ENCODE measurements around the gene SRM. TPM values are rescaled to one million over a fixed set of nuclear protein-coding genes. Genes with fewer than 3 reads are reported as not detected.

The SRM gene
- total RNA-seq, 1 experiment from 2014 or later = 150 TPM

DNA sequence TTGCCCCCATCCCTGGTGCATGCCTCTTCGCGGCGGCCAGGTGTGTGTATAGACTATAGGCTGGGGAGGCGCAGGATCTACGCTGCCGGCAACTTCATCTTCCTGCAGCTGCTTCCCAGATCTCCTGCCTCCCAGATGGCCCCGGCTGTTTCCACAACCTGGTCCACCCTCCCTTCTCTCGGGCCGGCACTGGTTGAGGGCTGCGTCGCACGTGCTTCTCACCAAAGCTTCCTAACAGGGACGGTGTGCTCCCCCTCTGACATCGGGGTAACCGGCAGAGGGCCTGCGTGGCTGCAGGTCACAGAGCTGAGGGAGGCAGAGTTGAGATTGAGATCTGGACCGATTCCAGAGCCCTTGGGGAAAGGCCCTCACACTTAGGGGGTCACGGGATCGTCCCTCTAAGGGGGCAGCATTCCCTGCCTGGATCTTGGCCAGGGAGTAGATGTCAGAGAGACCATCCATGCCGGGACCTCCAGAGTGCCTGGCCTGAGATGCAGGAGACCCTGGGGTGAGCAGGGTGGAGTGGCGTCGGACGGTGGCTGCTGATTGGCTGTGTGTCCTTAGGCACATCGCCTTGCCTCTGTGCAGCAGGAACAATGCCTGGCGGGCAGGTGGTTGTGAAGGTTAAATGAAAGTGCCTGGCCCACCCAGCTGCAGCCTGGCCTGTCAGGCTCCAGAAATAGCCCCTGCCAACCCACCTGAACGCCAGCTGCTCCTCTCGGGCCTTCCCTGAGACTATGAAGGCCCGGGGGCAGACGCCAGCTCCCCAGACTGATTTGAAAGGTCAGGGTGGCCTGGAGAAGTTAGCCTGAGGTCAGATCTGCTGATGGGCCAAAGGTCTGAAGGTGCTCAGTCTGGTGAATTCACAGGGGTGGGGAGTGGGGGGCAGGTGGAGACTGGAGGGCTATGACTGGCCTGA, 6.7 kb downstream of the SRM start:
- Histone ChIP-seq H3K4me1 (ENCODE audit: control insufficient read depth in 1 of 2, insufficient read depth in 2 of 2, low read length in 2 of 2) (peaks cover 0 to 7% of the 10 kb centered on the region in 2 experiments; a peak in 2 of 4 replicates), H3K27ac (ENCODE audit: low read depth, low read length) (no peak overlapping the region), H4K20me1 (ENCODE audit: insufficient read depth) (no peaks in the 10 kb centered on the region), H3K9me3 (ENCODE audit: control insufficient read depth in 1 of 2, insufficient read depth in 1 of 2, low read depth in 1 of 2, low read length in 2 of 2) (no peaks in the 10 kb centered on the region), H3K9ac (ENCODE audit: low read length) (no peak overlapping the region), H3K36me3 (ENCODE audit: control insufficient read depth in 1 of 2, insufficient read depth in 2 of 2, low read length in 2 of 2) (peaks cover 2 to 21% of the 10 kb centered on the region in 2 experiments; a peak in 2 of 4 replicates), H3K9me2 (ENCODE audit: insufficient read depth) (no peaks in the 10 kb centered on the region), H3K4me3 (replicated peaks in 1 of 2; ENCODE audit: low read depth in 1 of 2, low read length in 2 of 2) (no peak overlapping the region), H3K4me2 (ENCODE audit: low read length) (no peak overlapping the region), H3K27me3 (ENCODE audit: insufficient read depth, low read length) (no peaks in the 10 kb centered on the region), H2AFZ (ENCODE audit: low read depth, low read length, poor library complexity, severe bottlenecking) (no peak overlapping the region), H3K79me2 (ENCODE audit: insufficient read depth, low read length) (peaks cover 19% of the 10 kb centered on the region)
- TF ChIP-seq JUND (IDR thresholded peaks at IDR 0.05) (no peak), EZH2phosphoT487 (IDR thresholded peaks at IDR 0.05; ENCODE audit: borderline replicate concordance) (no peak), CEBPB (IDR thresholded peaks at IDR 0.05; ENCODE audit: low read depth) (no peak), FOSL1 (IDR thresholded peaks at IDR 0.05; ENCODE audit: low read depth) (no peak), RAD21 (IDR thresholded peaks at IDR 0.05; ENCODE audit: low read depth) (no peak), YY1 (IDR thresholded peaks at IDR 0.05; ENCODE audit: extremely low read depth, insufficient replicate concordance, low read depth, low read length) (no peak), EZH2 (IDR thresholded peaks at IDR 0.05) (no peak), ZFX (IDR thresholded peaks at IDR 0.05) (no peak), ZNF274 (IDR thresholded peaks at IDR 0.05; ENCODE audit: low read depth, low read length) (no peak)
- TF ChIP-seq, protein P1, sequence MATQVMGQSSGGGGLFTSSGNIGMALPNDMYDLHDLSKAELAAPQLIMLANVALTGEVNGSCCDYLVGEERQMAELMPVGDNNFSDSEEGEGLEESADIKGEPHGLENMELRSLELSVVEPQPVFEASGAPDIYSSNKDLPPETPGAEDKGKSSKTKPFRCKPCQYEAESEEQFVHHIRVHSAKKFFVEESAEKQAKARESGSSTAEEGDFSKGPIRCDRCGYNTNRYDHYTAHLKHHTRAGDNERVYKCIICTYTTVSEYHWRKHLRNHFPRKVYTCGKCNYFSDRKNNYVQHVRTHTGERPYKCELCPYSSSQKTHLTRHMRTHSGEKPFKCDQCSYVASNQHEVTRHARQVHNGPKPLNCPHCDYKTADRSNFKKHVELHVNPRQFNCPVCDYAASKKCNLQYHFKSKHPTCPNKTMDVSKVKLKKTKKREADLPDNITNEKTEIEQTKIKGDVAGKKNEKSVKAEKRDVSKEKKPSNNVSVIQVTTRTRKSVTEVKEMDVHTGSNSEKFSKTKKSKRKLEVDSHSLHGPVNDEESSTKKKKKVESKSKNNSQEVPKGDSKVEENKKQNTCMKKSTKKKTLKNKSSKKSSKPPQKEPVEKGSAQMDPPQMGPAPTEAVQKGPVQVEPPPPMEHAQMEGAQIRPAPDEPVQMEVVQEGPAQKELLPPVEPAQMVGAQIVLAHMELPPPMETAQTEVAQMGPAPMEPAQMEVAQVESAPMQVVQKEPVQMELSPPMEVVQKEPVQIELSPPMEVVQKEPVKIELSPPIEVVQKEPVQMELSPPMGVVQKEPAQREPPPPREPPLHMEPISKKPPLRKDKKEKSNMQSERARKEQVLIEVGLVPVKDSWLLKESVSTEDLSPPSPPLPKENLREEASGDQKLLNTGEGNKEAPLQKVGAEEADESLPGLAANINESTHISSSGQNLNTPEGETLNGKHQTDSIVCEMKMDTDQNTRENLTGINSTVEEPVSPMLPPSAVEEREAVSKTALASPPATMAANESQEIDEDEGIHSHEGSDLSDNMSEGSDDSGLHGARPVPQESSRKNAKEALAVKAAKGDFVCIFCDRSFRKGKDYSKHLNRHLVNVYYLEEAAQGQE (IDR thresholded peaks at IDR 0.05; ENCODE audit: low read depth) = no peak
- TF ChIP-seq, protein P2, sequence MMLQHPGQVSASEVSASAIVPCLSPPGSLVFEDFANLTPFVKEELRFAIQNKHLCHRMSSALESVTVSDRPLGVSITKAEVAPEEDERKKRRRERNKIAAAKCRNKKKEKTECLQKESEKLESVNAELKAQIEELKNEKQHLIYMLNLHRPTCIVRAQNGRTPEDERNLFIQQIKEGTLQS (IDR thresholded peaks at IDR 0.05) = no peak
- TF ChIP-seq, protein P3, sequence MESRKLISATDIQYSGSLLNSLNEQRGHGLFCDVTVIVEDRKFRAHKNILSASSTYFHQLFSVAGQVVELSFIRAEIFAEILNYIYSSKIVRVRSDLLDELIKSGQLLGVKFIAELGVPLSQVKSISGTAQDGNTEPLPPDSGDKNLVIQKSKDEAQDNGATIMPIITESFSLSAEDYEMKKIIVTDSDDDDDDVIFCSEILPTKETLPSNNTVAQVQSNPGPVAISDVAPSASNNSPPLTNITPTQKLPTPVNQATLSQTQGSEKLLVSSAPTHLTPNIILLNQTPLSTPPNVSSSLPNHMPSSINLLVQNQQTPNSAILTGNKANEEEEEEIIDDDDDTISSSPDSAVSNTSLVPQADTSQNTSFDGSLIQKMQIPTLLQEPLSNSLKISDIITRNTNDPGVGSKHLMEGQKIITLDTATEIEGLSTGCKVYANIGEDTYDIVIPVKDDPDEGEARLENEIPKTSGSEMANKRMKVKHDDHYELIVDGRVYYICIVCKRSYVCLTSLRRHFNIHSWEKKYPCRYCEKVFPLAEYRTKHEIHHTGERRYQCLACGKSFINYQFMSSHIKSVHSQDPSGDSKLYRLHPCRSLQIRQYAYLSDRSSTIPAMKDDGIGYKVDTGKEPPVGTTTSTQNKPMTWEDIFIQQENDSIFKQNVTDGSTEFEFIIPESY (IDR thresholded peaks at IDR 0.05; ENCODE audit: extremely low read depth, insufficient replicate concordance, low read length) = no peak
- POLR2A ChIA-PET = no interaction called here
- ATAC-seq = peak; percentile 47
- no TSS peak for BruUV-seq (replicated peaks)
- CTCF ChIA-PET = no interaction called here
- RAD21 ChIA-PET (ENCODE audit: low non-redundant PET in 1 of 2, low total read pairs in 2 of 2, uncharacterized antibody in 2 of 2, unreplicated experiment in 2 of 2) = no interaction called here
- intact Hi-C loops (cut with micrococcal nuclease) = no loop called here
- no peak for DNase-seq (ENCODE audit: low read depth, low spot score)

Data from HCT116 (cell line).